ENCODE data around the gene SPACA6.
A peak's percentile ranks its signal among the peaks of the same experiment; 100 is the strongest.
"Not testable (repeated sequence)": the region's sequence is repeated elsewhere in the genome, so short reads cannot be mapped to it uniquely, and the experiment has no call there.

Gene SPACA6

DNA sequence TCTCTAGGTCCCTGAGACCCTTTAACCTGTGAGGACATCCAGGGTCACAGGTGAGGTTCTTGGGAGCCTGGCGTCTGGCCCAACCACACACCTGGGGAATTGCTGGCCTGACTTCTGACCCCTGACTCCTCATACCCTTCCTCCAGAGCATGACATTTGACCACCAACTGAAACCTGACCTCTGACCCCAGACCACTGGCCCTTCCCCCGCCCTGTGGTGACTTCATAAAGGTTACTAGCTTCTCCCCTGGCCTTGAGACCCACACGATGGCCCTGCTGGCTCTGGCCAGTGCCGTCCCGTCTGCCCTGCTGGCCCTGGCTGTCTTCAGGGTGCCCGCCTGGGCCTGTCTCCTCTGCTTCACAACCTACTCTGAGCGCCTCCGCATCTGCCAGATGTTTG, at the start of gene SPACA6:
Gene SPACA6, plus strand, starts transcription at position 71 of the 400 bp plus-strand sequence. Its CDS starts 197 bp downstream, at position 268.
- DNase-seq: no peak

DNA sequence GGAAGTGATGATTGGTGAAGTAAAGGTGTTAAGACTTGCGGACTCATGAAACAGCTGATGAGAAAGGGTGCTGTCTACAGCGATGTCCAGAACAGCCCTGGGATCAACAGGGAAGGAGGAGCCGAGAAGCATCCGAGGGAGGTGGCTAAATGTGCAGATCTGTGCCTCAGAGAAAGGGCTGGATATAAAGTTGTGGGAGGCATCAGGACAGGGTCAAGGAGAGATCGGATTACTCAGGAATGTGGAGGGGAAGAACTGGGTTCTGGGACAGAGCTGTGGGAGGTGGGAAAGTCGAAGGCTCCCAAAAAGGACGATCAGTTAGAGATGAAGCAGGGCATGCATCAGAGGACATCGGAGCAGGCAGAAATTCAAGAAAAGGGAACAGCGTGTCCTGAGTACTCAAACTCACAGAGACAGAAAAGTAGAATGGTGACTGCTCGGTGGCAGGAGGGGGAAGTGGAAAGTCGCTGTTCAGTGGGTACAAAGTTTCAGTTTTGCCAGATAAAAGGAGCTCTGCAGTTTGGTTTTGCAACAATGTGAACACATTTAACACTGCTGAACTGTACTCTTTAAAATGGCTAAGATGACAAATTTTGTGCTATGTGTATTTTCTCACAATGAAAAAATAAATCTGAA, 48.4 kb upstream of the SPACA6 start:
- no peak for DNase-seq

DNA sequence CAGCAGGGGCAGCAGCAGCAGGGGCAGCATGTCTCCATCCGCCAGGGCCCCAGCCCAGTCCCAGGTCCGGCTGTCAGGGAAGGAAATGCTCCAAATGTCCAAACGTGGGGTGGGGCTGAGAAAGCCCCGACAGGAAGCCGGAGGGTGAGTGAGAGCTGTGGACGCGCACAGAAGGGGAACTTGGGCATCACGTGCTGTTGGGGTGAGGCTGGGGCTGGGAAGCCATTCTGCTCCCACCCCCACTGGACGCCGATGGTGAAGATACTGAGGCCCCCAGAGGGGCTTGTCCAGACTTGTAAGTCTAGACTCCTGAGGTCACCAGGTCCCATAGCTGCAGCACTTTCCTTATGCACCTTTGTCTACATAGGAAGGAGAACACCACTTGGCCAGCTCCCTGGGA, 46.4 kb upstream of the SPACA6 start, which contains the start of gene SIGLEC14:
Gene SIGLEC14, minus strand, starts transcription at position 96 of the 400 bp plus-strand sequence. Its CDS starts 66 bp downstream, at position 30.
- not testable (repeated sequence) for DNase-seq

DNA sequence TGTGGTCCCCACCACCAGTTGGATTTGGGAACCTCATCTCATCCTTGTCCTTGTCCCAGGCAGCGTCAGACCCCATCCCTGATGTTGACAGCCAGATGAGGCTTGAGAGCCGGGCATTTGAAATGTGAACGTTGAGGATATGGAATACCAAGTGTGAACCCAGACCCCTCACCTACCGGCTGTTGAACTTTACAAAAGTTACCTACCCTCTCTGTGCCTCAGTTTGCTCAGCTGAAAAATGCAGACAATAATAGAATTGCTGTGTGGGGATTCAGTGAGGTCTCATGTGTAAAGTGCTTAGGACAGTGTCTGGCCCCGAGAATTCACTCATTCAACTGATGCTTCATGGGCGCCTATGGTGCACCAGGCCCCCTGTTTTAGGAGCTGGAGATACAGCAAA, 45.8 kb upstream of the SPACA6 start:
- DNase-seq: no peak

- no peak for DNase-seq
Observed at GRCh38 chr19:51651216-51651846, 41.8 kb upstream of the SPACA6 start.

DNA sequence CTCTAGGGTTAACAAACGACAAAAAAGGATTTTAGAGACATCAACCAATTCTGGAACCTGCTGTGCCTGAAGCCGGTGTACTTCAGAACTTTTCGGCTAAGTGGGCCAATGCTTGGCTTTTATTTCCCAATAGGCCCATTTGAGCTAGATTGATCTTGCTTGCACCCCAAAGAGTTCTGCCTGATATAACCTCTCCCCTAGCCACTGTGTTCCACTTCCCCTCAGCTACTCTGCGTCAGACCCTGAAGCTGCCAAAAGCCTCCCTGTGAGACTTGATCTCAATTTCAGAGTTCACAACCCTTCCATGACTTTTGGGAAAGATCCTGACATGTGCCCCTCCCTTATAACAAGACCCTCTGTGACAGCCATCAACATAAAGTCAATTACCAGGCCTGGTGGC, 40.9 kb upstream of the SPACA6 start:
- no peak for DNase-seq

GRCh38 chr19:51653162-51653561, 40.0 kb upstream of the SPACA6 start:
- DNase-seq: no peak

DNA sequence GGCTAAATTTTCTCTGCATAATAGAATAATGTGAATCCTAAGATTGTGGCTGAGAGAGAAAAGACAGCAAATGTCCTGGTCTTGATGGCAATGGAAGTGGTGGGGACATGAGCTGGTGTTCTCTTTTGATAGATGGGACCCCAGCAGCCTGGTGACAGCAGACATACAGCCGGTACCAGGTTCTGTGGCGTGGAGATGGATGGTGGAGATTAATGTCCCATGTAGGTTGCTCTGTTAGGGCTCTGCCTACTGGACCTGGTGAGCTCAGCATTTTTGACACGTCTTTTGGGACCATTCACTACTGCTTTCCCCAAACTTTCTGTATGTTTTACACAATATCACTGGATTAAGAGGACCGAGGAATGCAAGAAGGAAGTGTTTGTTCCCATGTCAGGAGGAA, 38.3 kb upstream of the SPACA6 start:
- no peak for DNase-seq

GRCh38 chr19:51660975-51661600, 32.0 kb upstream of the SPACA6 start:
- DNase-seq: peak in 1 of 2 experiments; percentile 13

DNA sequence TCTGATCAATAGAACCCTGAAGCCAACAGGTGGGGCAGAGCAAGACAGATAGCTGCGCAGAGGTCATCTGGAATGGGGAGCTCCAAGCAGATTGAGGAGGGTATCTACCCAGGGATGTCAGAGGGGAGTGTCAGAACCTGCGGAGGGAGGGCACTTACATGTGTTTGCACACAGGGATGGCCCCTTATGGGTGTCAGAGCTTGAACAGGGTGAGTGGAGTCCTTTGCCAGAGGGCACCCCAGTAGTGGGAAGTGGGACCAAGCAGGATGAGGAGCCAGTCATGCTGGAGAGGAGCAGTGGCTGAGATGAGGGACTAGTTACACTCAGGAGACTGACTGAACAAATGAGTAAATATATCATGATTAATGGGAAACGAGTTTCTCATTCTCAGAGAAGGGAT, 29.5 kb upstream of the SPACA6 start:
- DNase-seq: no peak

DNA sequence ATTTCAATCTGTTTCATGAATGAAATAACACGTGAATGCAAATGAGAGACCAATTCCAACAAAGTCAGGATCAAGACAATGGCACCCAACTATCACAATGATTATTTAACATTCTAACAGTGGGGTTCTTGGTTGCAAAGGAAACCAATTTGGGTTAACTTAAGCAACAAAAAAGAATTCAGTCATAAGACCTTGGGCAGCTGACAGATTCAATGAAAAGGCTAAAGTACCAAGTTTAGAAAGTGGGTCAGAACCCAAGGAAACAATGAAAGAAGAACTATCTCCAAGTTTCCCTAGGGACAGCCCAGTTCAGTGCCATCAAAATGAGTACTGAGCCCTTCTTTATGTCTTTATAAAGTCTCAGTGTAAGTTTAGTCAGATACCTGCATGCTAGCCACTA, 29.0 kb upstream of the SPACA6 start:
- DNase-seq: no peak

- no peak for DNase-seq
Observed at GRCh38 chr19:51664997-51665396, 28.1 kb upstream of the SPACA6 start.

DNA sequence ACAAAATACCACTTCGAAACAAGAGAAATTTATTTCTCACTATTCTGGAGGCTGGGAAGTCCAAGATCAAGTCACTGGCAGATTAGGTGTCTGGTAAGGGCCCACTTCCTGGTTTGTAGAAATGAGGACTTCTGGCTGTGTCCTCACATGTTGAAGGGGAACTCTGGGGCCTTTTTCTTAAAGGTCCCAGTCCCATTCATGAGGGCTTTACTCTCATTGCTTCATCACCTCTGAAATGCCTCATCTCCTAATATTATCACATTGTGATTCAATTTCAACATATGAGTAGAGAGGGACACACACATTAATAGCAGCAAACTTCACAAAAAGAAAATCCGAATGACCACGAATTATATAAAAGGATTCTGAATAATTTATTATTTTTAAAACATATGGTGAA, 24.9 kb upstream of the SPACA6 start:
- no peak for DNase-seq

DNA sequence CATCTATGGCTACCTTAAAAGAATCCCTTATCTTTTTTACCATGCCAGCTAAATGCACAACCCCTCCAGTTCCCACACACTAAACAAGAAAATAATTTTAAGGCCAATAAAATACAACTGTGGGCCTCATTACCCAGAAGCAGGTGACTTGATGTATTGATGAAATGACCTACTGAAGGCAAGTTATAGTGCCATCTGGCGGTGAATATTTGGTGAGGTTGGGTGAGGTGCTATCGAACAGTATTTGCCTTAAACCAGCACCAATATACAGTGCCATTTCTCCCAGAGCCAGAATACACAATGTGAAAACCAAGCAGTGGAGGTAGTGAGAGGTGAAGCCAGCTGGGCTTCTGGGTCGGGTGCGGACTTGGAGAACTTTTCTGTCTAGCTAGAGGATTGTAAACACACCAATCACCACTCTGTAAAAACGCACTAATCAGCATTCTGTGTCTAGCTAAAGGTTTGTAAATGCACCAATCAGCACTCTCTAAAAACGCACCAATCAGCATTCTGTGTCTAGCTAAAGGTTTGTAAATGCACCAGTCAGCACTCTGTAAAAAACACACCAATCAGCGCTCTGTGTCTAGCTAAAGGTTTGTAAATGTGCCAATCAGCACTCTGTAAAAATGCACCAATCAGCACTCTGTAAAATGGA, 17.1 kb upstream of the SPACA6 start:
- DNase-seq: not testable (repeated sequence)

DNA sequence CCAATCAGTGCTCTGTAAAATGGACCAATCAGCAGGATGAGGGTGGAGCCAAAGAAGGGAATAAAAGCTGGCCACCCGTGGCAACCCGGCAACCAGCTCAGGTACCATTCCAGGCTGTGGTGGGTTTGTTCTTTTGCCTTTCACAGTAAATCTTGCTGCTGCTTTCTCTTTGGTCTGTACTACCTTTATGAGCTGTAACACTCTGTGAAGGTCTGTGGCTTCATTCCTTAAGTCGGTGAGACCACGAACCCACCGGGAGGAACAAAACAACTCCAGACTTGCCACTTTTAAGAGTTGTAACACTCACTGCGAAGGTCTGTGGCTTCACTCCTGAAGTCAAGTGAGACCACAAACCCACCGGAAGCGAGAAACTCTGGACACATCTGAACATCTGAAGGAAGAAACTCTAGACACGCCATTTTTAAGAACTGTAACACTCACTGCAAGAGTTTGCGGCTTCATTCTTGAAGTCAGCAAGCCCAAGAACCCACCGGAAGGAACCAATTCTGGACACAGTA, 16.5 kb upstream of the SPACA6 start:
- DNase-seq: no peak

DNA sequence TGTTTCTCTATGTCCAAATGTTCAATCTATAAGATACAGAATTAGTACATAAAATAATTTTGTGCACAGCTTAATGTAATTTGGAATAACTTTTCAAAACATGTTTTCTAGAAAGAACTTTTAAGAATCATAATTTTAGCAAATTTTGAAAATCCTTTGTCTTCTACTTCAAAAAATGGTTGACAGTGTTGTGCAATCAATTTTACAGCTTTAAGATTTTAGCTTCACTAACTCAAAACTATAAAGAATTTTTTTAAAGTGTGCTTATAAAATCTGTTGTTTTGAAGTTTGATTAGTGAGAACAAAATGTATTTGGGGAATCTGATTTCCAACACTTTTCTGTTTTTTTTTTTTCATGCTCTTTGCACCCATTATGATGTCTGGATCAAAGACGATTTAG, 12.7 kb upstream of the SPACA6 start:
- DNase-seq: no peak

- no peak for DNase-seq
Observed at GRCh38 chr19:51681286-51681941, 11.7 kb upstream of the SPACA6 start.

DNA sequence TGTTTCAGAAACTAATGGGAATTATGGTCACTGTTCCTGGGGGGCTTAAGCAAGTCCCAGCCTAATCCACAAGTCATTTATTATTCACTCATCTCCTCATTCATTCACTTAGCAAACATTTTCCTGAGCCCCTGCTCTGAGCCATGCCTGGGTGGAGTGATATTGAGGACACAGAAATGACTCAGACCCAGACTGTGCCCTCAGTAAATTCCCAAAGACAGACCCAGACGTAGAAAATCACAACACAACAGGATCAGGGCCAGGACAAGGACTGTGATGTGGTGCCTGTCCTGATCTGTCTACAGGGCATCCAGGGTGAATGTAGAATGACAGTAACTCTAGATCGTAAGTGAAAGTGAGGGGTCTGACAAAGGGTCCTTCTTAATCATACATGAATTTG, 7.0 kb upstream of the SPACA6 start:
- DNase-seq: no peak

- DNase-seq: no peak
Observed at GRCh38 chr19:51687791-51688670, 5.1 kb upstream of the SPACA6 start.

DNA sequence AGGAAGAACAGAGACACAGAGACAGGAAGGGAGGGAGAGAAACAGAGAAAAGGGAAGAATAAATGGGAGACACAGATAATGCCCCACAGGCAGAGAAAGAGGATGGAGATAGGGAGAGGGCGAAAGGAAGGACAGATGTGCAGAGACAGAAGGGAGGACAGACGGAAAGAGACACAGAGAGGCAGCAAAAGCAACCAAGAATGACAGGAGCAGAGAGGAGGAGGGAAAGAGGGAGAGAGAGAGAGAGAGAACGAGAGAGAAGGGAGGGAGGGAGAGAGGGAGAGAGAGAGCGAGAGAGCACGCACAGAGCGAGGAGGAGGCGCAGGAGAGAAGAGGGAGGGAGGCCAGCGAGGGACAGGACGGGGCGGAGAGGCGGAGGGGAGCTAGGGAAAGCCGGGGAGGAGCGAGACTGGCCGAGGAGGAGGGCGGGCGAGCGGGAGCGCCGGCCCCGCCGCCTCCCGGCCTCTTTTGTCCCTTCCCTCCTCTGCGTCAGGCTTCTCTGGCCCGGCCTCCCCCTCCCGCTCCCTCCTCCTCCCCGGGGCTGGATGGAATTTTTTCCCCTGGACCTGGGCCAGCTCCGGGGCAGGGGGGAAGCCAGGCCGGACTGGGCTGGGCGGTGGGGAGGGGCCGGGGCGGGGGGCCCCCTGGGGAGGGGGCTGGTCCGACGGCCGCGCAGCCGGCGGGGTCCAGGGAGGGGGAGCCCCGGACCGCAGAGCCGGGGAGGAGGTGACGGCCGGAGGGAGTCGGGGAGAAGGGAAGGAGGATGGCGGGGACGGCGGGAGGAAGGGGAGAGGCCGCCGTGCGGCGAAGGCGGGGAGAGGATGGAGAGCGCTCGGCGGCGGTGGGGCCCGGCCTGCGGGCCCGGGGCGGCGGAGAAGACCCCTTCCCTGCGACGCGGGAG, 4.2 kb upstream of the SPACA6 start:
- DNase-seq: no peak

All from NCI-H187 (cell line).